D721Med (cell line): ENCODE data around the gene SENP6.

Experiments used
- DNase-seq: peaks from one replicate; pipeline ENCODE4 v3.0.0; 2011; ENCODE audit warnings: low spot score; ENCODE audit not compliant: insufficient read length
- FAIRE-seq: peaks from 2 replicates; lab custom pipeline; 2011; peaks lifted over from hg19 to GRCh38; lab: Jason Lieb, UNC
- TF ChIP-seq, protein P1 (sequence below): IDR thresholded peaks from 2 replicates; pipeline ENCODE4 v1.5.1; 2012; ENCODE audit warnings: mild to moderate bottlenecking, control low read depth; ENCODE audit not compliant: insufficient read depth; ENCODE audit errors: missing control alignments

SENP6 gene

DNA sequence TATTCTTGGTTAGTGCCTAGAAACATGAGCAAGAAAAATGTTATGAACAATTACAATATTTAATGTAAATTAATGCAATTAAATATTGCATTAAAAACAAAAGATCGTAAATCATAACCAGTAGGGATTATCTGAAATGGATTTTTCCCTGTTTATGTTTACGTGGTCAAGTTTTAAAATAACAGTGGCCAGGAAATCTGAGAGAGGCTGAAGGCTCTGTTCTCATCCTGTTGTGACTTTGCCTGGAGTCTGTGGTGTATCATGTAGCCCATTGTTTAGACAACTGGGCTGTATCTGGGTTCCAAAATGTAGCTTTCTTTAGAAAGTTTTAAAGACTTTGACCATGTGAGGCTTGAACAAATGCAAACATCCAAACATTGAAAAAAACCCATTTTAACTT, 149.8 kb downstream of the SENP6 start:
- FAIRE-seq = no peak
- DNase-seq = no peak
- TF ChIP-seq, protein P1, sequence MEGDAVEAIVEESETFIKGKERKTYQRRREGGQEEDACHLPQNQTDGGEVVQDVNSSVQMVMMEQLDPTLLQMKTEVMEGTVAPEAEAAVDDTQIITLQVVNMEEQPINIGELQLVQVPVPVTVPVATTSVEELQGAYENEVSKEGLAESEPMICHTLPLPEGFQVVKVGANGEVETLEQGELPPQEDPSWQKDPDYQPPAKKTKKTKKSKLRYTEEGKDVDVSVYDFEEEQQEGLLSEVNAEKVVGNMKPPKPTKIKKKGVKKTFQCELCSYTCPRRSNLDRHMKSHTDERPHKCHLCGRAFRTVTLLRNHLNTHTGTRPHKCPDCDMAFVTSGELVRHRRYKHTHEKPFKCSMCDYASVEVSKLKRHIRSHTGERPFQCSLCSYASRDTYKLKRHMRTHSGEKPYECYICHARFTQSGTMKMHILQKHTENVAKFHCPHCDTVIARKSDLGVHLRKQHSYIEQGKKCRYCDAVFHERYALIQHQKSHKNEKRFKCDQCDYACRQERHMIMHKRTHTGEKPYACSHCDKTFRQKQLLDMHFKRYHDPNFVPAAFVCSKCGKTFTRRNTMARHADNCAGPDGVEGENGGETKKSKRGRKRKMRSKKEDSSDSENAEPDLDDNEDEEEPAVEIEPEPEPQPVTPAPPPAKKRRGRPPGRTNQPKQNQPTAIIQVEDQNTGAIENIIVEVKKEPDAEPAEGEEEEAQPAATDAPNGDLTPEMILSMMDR = no peak

DNA sequence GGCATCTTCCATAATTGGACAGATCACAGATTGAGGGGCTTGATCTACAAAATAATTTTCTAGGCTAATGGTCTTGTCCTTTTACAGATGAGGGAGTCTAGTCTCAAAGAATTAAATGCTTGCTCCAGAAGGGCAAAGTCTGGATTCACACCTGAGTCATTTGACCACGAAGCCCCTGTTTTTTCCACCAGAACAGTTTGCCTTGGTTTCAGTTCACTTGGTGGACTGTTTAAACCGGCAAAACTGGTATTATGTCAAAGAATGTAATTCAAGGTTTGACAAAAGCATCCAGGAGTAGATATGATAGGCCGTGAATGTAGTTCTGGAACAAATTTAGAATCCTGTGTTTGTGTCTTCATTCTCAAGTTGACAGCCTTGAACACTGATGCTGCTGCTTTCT, 150.7 kb downstream of the SENP6 start:
- TF ChIP-seq, protein P1 = no peak
- DNase-seq (no peak), FAIRE-seq (no peak)

DNA sequence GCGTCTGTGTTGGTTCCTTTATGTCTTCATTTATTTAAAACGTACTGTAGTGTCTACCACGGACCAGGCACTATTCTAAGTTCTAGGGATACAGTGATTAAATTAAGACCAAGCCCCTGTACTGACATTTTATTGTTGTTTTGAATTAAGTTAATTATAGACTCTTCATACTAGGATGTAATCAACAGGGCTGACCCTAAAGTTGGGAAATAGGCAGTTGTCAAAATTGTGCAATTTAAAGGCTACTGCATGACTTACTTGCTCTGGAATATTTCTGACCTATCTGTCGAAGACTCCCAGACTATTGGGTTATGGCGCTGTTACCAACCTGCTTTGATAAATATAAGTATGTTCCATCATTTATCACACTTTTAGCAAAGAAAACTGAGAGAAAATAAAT, 154.0 kb downstream of the SENP6 start:
- TF ChIP-seq, protein P1 = no peak
- DNase-seq (no peak), FAIRE-seq (no peak)

DNA sequence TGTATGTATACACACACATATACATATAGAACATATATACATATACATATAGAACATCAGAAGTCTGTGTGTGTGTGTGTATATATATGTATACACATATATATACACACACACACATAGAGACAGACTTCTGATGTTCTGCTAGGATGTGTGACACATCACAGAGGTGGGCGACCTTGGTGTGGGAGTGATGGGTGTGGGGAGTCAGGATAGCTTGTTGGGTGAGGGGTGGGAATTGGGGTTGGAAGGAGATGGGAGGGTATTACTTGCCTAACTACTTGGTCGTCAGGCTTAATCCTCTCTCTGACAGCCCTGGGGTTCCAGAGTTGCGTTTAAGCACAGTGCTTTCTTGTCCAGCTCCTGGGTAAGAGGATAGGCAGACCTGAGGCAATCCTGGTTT, 155.6 kb downstream of the SENP6 start:
- FAIRE-seq (no peak), DNase-seq (no peak)
- TF ChIP-seq, protein P1 = no peak

DNA sequence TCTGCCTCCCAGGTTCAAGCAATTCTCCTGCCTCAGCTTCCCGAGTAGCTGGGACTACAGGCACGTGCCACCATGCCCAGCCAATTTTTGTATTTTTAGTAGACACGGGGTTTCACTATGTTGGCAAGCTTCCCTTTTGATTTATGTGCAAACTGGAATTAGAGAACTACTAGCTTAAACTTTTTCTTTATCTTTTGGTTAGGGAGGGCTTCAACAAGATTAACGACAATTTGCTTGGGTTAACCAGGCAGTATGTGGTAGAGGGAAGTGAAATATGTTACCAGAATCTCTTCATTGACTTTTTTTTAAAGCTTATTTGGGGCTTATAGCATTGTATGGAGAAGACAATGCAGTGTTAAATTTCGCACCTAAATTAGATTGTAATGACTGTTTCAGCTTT, 156.4 kb downstream of the SENP6 start:
- DNase-seq = no peak
- FAIRE-seq = no peak
- TF ChIP-seq, protein P1 = no peak

DNA sequence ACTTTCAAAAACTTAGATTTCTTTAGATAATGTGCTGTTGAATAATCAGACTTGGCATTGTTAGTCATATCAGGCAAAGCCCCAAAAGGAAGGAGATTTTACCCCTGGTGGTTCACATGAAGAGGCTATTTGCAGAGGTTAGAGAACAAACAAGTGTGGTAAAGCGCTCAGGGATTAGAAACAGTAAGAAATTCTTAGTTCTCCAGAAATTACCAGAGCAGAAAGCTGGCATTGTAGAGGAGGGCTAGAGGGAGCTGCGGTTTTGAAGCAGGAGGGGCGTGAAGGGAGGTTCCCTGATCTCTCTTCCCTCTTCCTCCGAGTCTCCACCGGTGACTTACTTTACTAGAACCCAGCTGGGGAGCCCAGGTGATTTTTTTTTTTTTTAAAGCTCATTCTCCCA, 157.5 kb downstream of the SENP6 start:
- FAIRE-seq (no peak), DNase-seq (no peak)
- TF ChIP-seq, protein P1 = no peak

DNA sequence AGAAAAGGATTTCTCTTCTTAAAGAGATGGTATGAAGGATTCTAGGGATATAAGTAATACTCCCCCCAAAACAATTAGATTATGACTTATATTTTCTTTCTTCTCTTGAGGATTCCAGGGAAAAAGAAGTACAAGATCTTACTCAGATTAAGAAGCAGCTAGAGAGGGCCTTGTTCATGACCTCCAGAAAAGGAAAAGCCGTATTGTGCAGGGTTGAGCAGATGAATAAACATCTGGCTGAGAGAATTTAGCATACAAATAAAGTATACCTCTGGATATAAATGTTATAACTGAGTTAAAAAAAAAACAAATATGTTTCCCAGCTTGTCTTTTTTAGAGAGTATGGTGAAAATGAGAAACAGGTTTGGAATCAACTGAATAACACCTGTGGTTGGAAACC, 158.6 kb downstream of the SENP6 start:
- no peak for FAIRE-seq

More for the DNA sequence above, 158.6 kb downstream of the SENP6 start:
- DNase-seq = no peak
- TF ChIP-seq, protein P1 = no peak
